GM12878 (cell line): ENCODE data around the gene ZNF652. TPM values are rescaled to one million over a fixed set of nuclear protein-coding genes. Genes with fewer than 3 reads are reported as not detected.
A peak's percentile ranks its signal among the peaks of the same experiment; 100 is the strongest.

ENCODE experiments used
- ATAC-seq: fragments of 200-7000 bp; cut with Tn5 transposase; 3 replicates; pipeline ENCODE4 v1.9.1; 2020; ENCODE audit warnings: mild to moderate bottlenecking, moderate library complexity
- BruUV-seq: library from RNA; stranded (reverse); fragments of 400-500 nt; replicated peaks from 2 replicates; lab custom pipeline; 2021; lab: Mats Ljungman, UMichigan
- CTCF ChIA-PET: fragments of 300-600 bp; sonication (Branson Sonifier 250); formaldehyde crosslinking; extraction: SDS; loops from one replicate; lab custom pipeline; 2021; ENCODE audit warnings: inconsistent platforms; lab: Yijun Ruan, JAX
- POLR2A ChIA-PET: fragments of 350-600 bp; formaldehyde crosslinking; extraction: SDS; loops from one replicate; lab custom pipeline; 2021; ENCODE audit warnings: inconsistent platforms; lab: Charles Lee
- RAD21 ChIA-PET: fragments of 300-600 bp; sonication (Branson Sonifier 250); formaldehyde crosslinking; loops from one replicate; lab custom pipeline; 2023; ENCODE audit warnings: antibody characterized with exemption; ENCODE audit not compliant: unreplicated experiment; lab: Charles Lee
- SMC1A ChIA-PET: fragments of 300-600 bp; sonication (Branson Sonifier 250); formaldehyde crosslinking; loops from one replicate; lab custom pipeline; 2023; ENCODE audit not compliant: unreplicated experiment, uncharacterized antibody; lab: Charles Lee
- DNase-seq: peaks from one replicate; pipeline ENCODE4 v3.0.0-alpha.2; 2011; ENCODE audit warnings: low read depth, low spot score
- FAIRE-seq: peaks from 3 replicates; lab custom pipeline; 2011; peaks lifted over from hg19 to GRCh38; lab: Jason Lieb, UNC
- H2AFZ ChIP-seq: 2 replicates; pipeline ENCODE4 v1.6.0; 2011; ENCODE audit warnings: low read depth, low read length, control low read depth; ENCODE audit not compliant: control insufficient read depth
- H3K27ac ChIP-seq: 2 replicates; pipeline ENCODE4 v1.5.1; 2011; ENCODE audit warnings: control low read depth; ENCODE audit not compliant: control insufficient read depth, insufficient read depth
- H3K27me3 ChIP-seq, 2 experiments: replicated peaks in 1 of 2; 2 replicates each; pipeline versions ENCODE4 v1.6.0 to v1.6.1; 2011; ENCODE audit warnings: low read length in 1 of 2; ENCODE audit not compliant: control insufficient read depth in 2 of 2, insufficient read depth in 2 of 2
- H3K36me3 ChIP-seq, 2 experiments: 2 replicates each; pipeline ENCODE4 v1.5.1; 2011; ENCODE audit warnings: low read length in 1 of 2; ENCODE audit not compliant: control insufficient read depth in 2 of 2, insufficient read depth in 2 of 2
- H3K4me1 ChIP-seq: 2 replicates; pipeline ENCODE4 v1.6.1; 2011; ENCODE audit warnings: mild to moderate bottlenecking, low read length, moderate library complexity, mixed read lengths; ENCODE audit not compliant: control insufficient read depth, insufficient read depth
- H3K4me2 ChIP-seq: 2 replicates; pipeline ENCODE4 v1.6.0; 2011; ENCODE audit warnings: control low read depth; ENCODE audit not compliant: control insufficient read depth, insufficient read depth
- H3K4me3 ChIP-seq: fragments of 200-600 bp; sonication (generic); 2 replicates; pipeline ENCODE4 v1.5.1; 2016
- H3K79me2 ChIP-seq: 2 replicates; pipeline ENCODE4 v1.6.0; 2011; ENCODE audit warnings: low read length; ENCODE audit not compliant: control insufficient read depth, insufficient read depth
- H3K9ac ChIP-seq: 2 replicates; pipeline ENCODE4 v1.8.0; 2011; ENCODE audit warnings: low read length, control low read depth, mixed read lengths; ENCODE audit not compliant: control insufficient read depth, insufficient read depth
- H3K9me3 ChIP-seq: replicated peaks from 3 replicates; pipeline ENCODE4 v1.5.1; 2011; ENCODE audit warnings: mild to moderate bottlenecking, low read length; ENCODE audit not compliant: control insufficient read depth, insufficient read depth
- H4K20me1 ChIP-seq: 2 replicates; pipeline ENCODE4 v1.6.0; 2011; ENCODE audit not compliant: control insufficient read depth, insufficient read depth
- ATF2 ChIP-seq: IDR thresholded peaks from 2 replicates; pipeline ENCODE4 v1.6.1; 2012; ENCODE audit warnings: low read length, inconsistent platforms
- ATF7 ChIP-seq: fragments of 450-650 bp; IDR thresholded peaks from 2 replicates; pipeline ENCODE4 v1.6.1; 2016; ENCODE audit warnings: low read depth, mild to moderate bottlenecking
- CHD1 ChIP-seq: IDR thresholded peaks from 2 replicates; pipeline ENCODE4 v1.6.1; 2012; ENCODE audit warnings: low read depth, low read length, improper control_type of control experiment
- FOS ChIP-seq: IDR thresholded peaks from 3 replicates; pipeline ENCODE4 v1.6.1; 2011; ENCODE audit warnings: borderline replicate concordance; ENCODE audit not compliant: insufficient read length; ENCODE audit errors: extremely low read depth
- FOXM1 ChIP-seq: IDR thresholded peaks from 2 replicates; pipeline ENCODE4 v1.6.1; 2012; ENCODE audit warnings: low read depth, mild to moderate bottlenecking, inconsistent platforms, low read length, moderate library complexity
- IKZF2 ChIP-seq, 2 experiments: fragments of 450-650 bp; IDR thresholded peaks; 2 replicates each; pipeline ENCODE4 v1.6.1; 2017; ENCODE audit warnings: mild to moderate bottlenecking in 2 of 2, moderate library complexity in 2 of 2
- NBN ChIP-seq: fragments of 450-650 bp; IDR thresholded peaks from 2 replicates; pipeline ENCODE4 v1.6.1; 2016
- POU2F2 ChIP-seq: IDR thresholded peaks from 3 replicates; pipeline ENCODE4 v1.6.1; 2011; ENCODE audit warnings: low read depth, mild to moderate bottlenecking, low read length, borderline replicate concordance
- RAD21 ChIP-seq: IDR thresholded peaks from 2 replicates; pipeline ENCODE4 v1.6.1; 2011; ENCODE audit warnings: mild to moderate bottlenecking, low read depth, low read length, moderate library complexity; ENCODE audit not compliant: insufficient read depth
- RCOR1 ChIP-seq: conservative IDR thresholded peaks from 2 replicates; pipeline ENCODE4 v1.6.1; 2012; ENCODE audit warnings: low read depth, low read length, improper control_type of control experiment
- SMAD1 ChIP-seq: fragments of 450-650 bp; IDR thresholded peaks from 2 replicates; pipeline ENCODE4 v1.6.1; 2018; ENCODE audit warnings: mild to moderate bottlenecking, low read depth; ENCODE audit not compliant: partially characterized antibody
- SMC3 ChIP-seq: IDR thresholded peaks from 2 replicates; pipeline ENCODE4 v1.6.1; 2011; ENCODE audit warnings: low read length, improper control_type of control experiment, borderline replicate concordance
- YY1 ChIP-seq: IDR thresholded peaks from 2 replicates; pipeline ENCODE4 v1.6.1; 2011; ENCODE audit warnings: low read depth, mild to moderate bottlenecking, low read length
- ZNF384 ChIP-seq: IDR thresholded peaks from 2 replicates; pipeline ENCODE4 v1.6.1; 2012; ENCODE audit warnings: low read depth, mild to moderate bottlenecking, low read length, improper control_type of control experiment, borderline replicate concordance
- ZNF592 ChIP-seq: fragments of 450-650 bp; IDR thresholded peaks from 2 replicates; pipeline ENCODE4 v1.6.1; 2017; ENCODE audit warnings: mild to moderate bottlenecking, moderate library complexity
- WGBS: methylation state at CpG from one replicate; pipeline ENCODE4 v1.1.6; 2016; ENCODE audit warnings: low lambda C conversion rate; ENCODE audit not compliant: insufficient replicate concordance, insufficient coverage; ENCODE audit errors: missing lambda C conversion rate; 5-methylcytosine and 5-hydroxymethylcytosine counted together
- in situ Hi-C: fragments of 300-500 bp; cut with MboI; formaldehyde crosslinking; loops from 9 replicates; pipeline ENCODE4 v1.14.3; 2018; ENCODE audit warnings: mixed read lengths
- intact Hi-C: fragments of 100-400 bp; cut with micrococcal nuclease; formaldehyde crosslinking; loops from one replicate; pipeline ENCODE4 v1.14.2; 2022; ENCODE audit not compliant: unreplicated experiment
- polyA plus RNA-seq, 11 experiments: library from polyadenylated mRNA; depleted of rRNA in 4 of 11; unstranded in 6 of 11; stranded (reverse) in 5 of 11; fragments of >200 nt; fragmentation: Nextera tagmentation in 4 of 11; fragmentation: Illumina TruSeq in 1 of 11; extraction: Ambion mirVana in 4 of 11; extraction: Trizol in 1 of 11; gene quantifications; 1 replicate in 1 of 11; 2 replicates in 10 of 11; pipeline versions ENCODE4 v1.2.1 to v1.2.3, GENCODE V29; 2011 to 2016; ENCODE audit warnings: inconsistent platforms in 2 of 11, missing spikeins in 2 of 11, low read depth in 1 of 11
- total RNA-seq, 4 experiments: library from RNA; depleted of rRNA in 3 of 4; stranded (reverse); fragments of >200 nt in 3 of 4; fragmentation: Illumina TruSeq in 1 of 4; extraction: Trizol in 1 of 4; gene quantifications; 2 replicates each; pipeline versions ENCODE4 v1.2.1 to v1.2.3, GENCODE V29; 2013 to 2021

The ZNF652 gene
- total and polyA plus RNA-seq, 10 of the 15 experiments (the other 5 are each of a cell fraction or from before 2014, with no cell fraction given): 3.4 to 13.1 (median 8.7) TPM

- in situ Hi-C loops (loop anchor here (5.0 kb wide), 2 partner anchors 52 to 237 kb away; no protein-coding TSS in a partner anchor), intact Hi-C loops (loop anchor here (1.0 to 2.0 kb wide), 3 partner anchors 53 to 241 kb away; no protein-coding TSS in a partner anchor)
- peak; percentile 98 for ATAC-seq
- peak overlapping the region; percentile 81 for H3K4me2 ChIP-seq
- ChIA-PET POLR2A (interaction anchor here (1.3 kb wide), 1 partner anchor 53 kb away, joined by 4 read pairs; no protein-coding TSS in a partner anchor), RAD21 (interaction anchor here (0.9 to 6.6 kb wide), 20 partner anchors 9 to 240 kb away, joined by 3 to 115 read pairs (median 6); no protein-coding TSS in a partner anchor), SMC1A (interaction anchor here (0.9 to 7.6 kb wide), 20 partner anchors 9 to 223 kb away, joined by 3 to 140 read pairs (median 8); partner anchors contain the start of gene PHB1), CTCF (interaction anchor here (0.7 to 9.5 kb wide), 28 partner anchors 9 to 241 kb away, joined by 3 to 330 read pairs (median 8); partner anchors contain the start of gene ZNF652)
- no peaks in the 10 kb centered on the region for H3K9me3 ChIP-seq
- no peak overlapping the region; the same call in 1 of the 2 replicates for H3K9ac ChIP-seq
- H2AFZ ChIP-seq: peak overlapping the region; percentile 4
- peak overlapping the region; percentile 53 for H3K27ac ChIP-seq
- peak; percentile 80 for FAIRE-seq
- H4K20me1 ChIP-seq: no peaks in the 10 kb centered on the region
- H3K27me3 ChIP-seq: no peaks in the 10 kb centered on the region
- peaks cover 2 to 11% of the 10 kb centered on the region in 2 experiments; a peak in 2 of 4 replicates for H3K36me3 ChIP-seq
- no peaks in the 10 kb centered on the region; the same call in 1 of the 2 replicates for H3K79me2 ChIP-seq
- 2% methylated on average over 9 of the region's 9 CpGs for WGBS
- peak overlapping the region; percentile 26; the same call in 1 of the 2 replicates for H3K4me3 ChIP-seq
- no TSS peak for BruUV-seq
- peaks cover 16% of the 10 kb centered on the region for H3K4me1 ChIP-seq
- DNase-seq: peak; percentile 66
- peak; percentile 74 for TF ChIP-seq YY1
- peak; percentile 100 for TF ChIP-seq RAD21
- TF ChIP-seq FOXM1: peak; percentile 61; the same call in 1 of the 2 replicates
- TF ChIP-seq ZNF592: 0 out of 2 replicates have a peak, but pooled peaks have one; percentile 20
- TF ChIP-seq SMAD1: no peak
- TF ChIP-seq ATF2: 0 out of 2 replicates have a peak, but pooled peaks have one; percentile 43
- TF ChIP-seq IKZF2 (IDR thresholded peaks at IDR 0.05): no peak
- no peak for TF ChIP-seq RCOR1
- peak; percentile 98 for TF ChIP-seq SMC3
- TF ChIP-seq NBN: 0 out of 2 replicates have a peak, but pooled peaks have one; percentile 30
- no peak for TF ChIP-seq FOS
- 0 out of 3 replicates have a peak, but pooled peaks have one; percentile 31 for TF ChIP-seq POU2F2
- TF ChIP-seq ZNF384: peak; percentile 62; the same call in 1 of the 2 replicates
- TF ChIP-seq ATF7: no peak
- no peak for TF ChIP-seq CHD1
Observed at GRCh38 chr17:49315551-49316257, 46.3 kb downstream of the ZNF652 start.
